IMR-90 (cell line): ENCODE data around the gene NGEF. TPM values are rescaled to one million over a fixed set of nuclear protein-coding genes. Genes with fewer than 3 reads are reported as not detected.

Experiments used
- ATAC-seq: fragments of 200-7000 bp; cut with Tn5 transposase; 2 replicates; pipeline ENCODE4 v1.9.1; 2020; ENCODE audit warnings: low read depth, mild to moderate bottlenecking, moderate library complexity
- BruUV-seq: library from RNA; stranded (reverse); fragments of 400-500 nt; replicated peaks from 2 replicates; lab custom pipeline; 2021; lab: Mats Ljungman, UMichigan
- CTCF ChIA-PET: fragments of 300-600 bp; formaldehyde crosslinking; extraction: SDS; loops from one replicate; lab custom pipeline; 2021; ENCODE audit warnings: antibody characterized with exemption; lab: Yijun Ruan, JAX
- POLR2A ChIA-PET: fragments of 300-600 bp; sonication (Branson Sonifier 250); formaldehyde crosslinking; loops from one replicate; lab custom pipeline; 2022; ENCODE audit warnings: antibody characterized with exemption; ENCODE audit not compliant: unreplicated experiment; lab: Charles Lee
- DNase-seq: peaks from one replicate; pipeline ENCODE4 v3.0.0; 2013
- H2AFZ ChIP-seq: replicated peaks from 2 replicates; pipeline ENCODE3; 2013; ENCODE audit warnings: low read length, mild to moderate bottlenecking; ENCODE audit not compliant: poor library complexity
- H2AK5ac ChIP-seq: 2 replicates; pipeline ENCODE4 v1.6.1; 2013; ENCODE audit warnings: low read depth, low read length, inconsistent platforms
- H2AK9ac ChIP-seq: replicated peaks from 2 replicates; pipeline ENCODE3; 2013; ENCODE audit warnings: mild to moderate bottlenecking, low read depth, low read length, moderate library complexity; ENCODE audit not compliant: poor library complexity
- H2BK120ac ChIP-seq: 2 replicates; pipeline ENCODE4 v1.6.1; 2013; ENCODE audit warnings: low read depth, low read length, inconsistent platforms
- H2BK15ac ChIP-seq: 3 replicates; pipeline ENCODE4 v1.6.1; 2013; ENCODE audit warnings: low read depth, low read length, inconsistent platforms
- H2BK20ac ChIP-seq: 2 replicates; pipeline ENCODE4 v1.6.1; 2013; ENCODE audit warnings: low read depth, mild to moderate bottlenecking, inconsistent platforms, low read length, moderate library complexity
- H2BK5ac ChIP-seq: 2 replicates; pipeline ENCODE4 v1.6.1; 2013; ENCODE audit warnings: mild to moderate bottlenecking, low read depth, low read length, inconsistent platforms; ENCODE audit not compliant: poor library complexity, severe bottlenecking
- H3K14ac ChIP-seq: replicated peaks from 2 replicates; pipeline ENCODE4 v1.6.1; 2013; ENCODE audit warnings: low read depth, low read length, inconsistent platforms
- H3K18ac ChIP-seq: 2 replicates; pipeline ENCODE4 v1.6.1; 2013; ENCODE audit warnings: low read depth, low read length, control low read depth
- H3K23ac ChIP-seq: 2 replicates; pipeline ENCODE4 v1.6.1; 2013; ENCODE audit warnings: low read depth, low read length, inconsistent platforms
- H3K27ac ChIP-seq: 2 replicates; pipeline ENCODE4 v1.5.1; 2013; ENCODE audit warnings: mild to moderate bottlenecking, control low read depth, low read length; ENCODE audit not compliant: insufficient read depth
- H3K27me3 ChIP-seq: 2 replicates; pipeline ENCODE4 v1.6.1; 2013; ENCODE audit warnings: low read length; ENCODE audit not compliant: control insufficient read depth, insufficient read depth
- H3K36me3 ChIP-seq: 2 replicates; pipeline ENCODE4 v1.6.1; 2013; ENCODE audit warnings: low read length, mixed read lengths; ENCODE audit not compliant: control insufficient read depth, insufficient read depth
- H3K4ac ChIP-seq: 2 replicates; pipeline ENCODE4 v1.6.1; 2013; ENCODE audit warnings: low read depth, low read length, inconsistent platforms
- H3K4me1 ChIP-seq: 2 replicates; pipeline ENCODE4 v1.6.1; 2013; ENCODE audit warnings: low read length, mixed read lengths; ENCODE audit not compliant: control insufficient read depth, insufficient read depth
- H3K4me2 ChIP-seq: 2 replicates; pipeline ENCODE4 v1.6.1; 2013; ENCODE audit warnings: low read depth, mild to moderate bottlenecking, control low read depth, low read length, moderate library complexity
- H3K4me3 ChIP-seq: 2 replicates; pipeline ENCODE4 v1.5.1; 2013; ENCODE audit warnings: low read depth, mild to moderate bottlenecking, control low read depth, low read length, moderate library complexity; ENCODE audit not compliant: insufficient read depth
- H3K56ac ChIP-seq: 2 replicates; pipeline ENCODE4 v1.6.1; 2013; ENCODE audit warnings: low read length, inconsistent platforms; ENCODE audit not compliant: insufficient read depth; ENCODE audit errors: extremely low read depth
- H3K79me1 ChIP-seq, 2 experiments: 2 replicates each; pipeline ENCODE4 v1.6.1; 2013; ENCODE audit warnings: low read length in 2 of 2, inconsistent platforms in 1 of 2, low read depth in 1 of 2
- H3K9ac ChIP-seq: 2 replicates; pipeline ENCODE4 v1.6.1; 2013; ENCODE audit warnings: low read depth, low read length, control low read depth
- H3K9me1 ChIP-seq: 2 replicates; pipeline ENCODE4 v1.6.1; 2013; ENCODE audit warnings: low read length, inconsistent platforms; ENCODE audit not compliant: insufficient read depth
- H3K9me3 ChIP-seq: 2 replicates; pipeline ENCODE4 v1.6.1; 2013; ENCODE audit warnings: low read length; ENCODE audit not compliant: control insufficient read depth, insufficient read depth
- H4K20me1 ChIP-seq: 2 replicates; pipeline ENCODE4 v1.6.1; 2013; ENCODE audit warnings: low read length, inconsistent platforms; ENCODE audit not compliant: insufficient read depth
- H4K5ac ChIP-seq: 2 replicates; pipeline ENCODE4 v1.6.1; 2013; ENCODE audit warnings: mild to moderate bottlenecking, low read depth, low read length, control low read depth
- H4K8ac ChIP-seq, 2 experiments: 2 replicates each; pipeline ENCODE4 v1.6.1; 2013; ENCODE audit warnings: low read depth in 2 of 2, low read length in 2 of 2, control low read depth in 1 of 2, inconsistent platforms in 1 of 2
- H4K91ac ChIP-seq: 2 replicates; pipeline ENCODE4 v1.6.1; 2013; ENCODE audit warnings: low read depth, low read length, inconsistent platforms; ENCODE audit not compliant: insufficient read depth
- BHLHE40 ChIP-seq: fragments of 150-350 bp; IDR thresholded peaks from 2 replicates; pipeline ENCODE4 v1.6.1; 2016; ENCODE audit warnings: mild to moderate bottlenecking, low read depth, low read length
- CEBPB ChIP-seq: IDR thresholded peaks from 2 replicates; pipeline ENCODE4 v1.6.1; 2012; ENCODE audit warnings: low read depth, low read length, improper control_type of control experiment
- CHD1 ChIP-seq: IDR thresholded peaks from 2 replicates; pipeline ENCODE4 v1.6.1; 2012; ENCODE audit warnings: low read depth, low read length, improper control_type of control experiment
- FOS ChIP-seq: fragments of 150-350 bp; IDR thresholded peaks from 2 replicates; pipeline ENCODE4 v1.6.1; 2016; ENCODE audit warnings: low read depth, low read length
- MAFK ChIP-seq: IDR thresholded peaks from 2 replicates; pipeline ENCODE4 v1.6.1; 2012; ENCODE audit warnings: low read depth, low read length, improper control_type of control experiment
- MAZ ChIP-seq: IDR thresholded peaks from 2 replicates; pipeline ENCODE4 v1.6.1; 2012; ENCODE audit warnings: low read depth, mild to moderate bottlenecking, low read length, improper control_type of control experiment, moderate library complexity, borderline replicate concordance
- MXI1 ChIP-seq: IDR thresholded peaks from 2 replicates; pipeline ENCODE4 v1.6.1; 2012; ENCODE audit warnings: low read depth, mild to moderate bottlenecking, low read length, moderate library complexity, borderline replicate concordance
- NFE2L2 ChIP-seq: fragments of 150-350 bp; IDR thresholded peaks from 2 replicates; pipeline ENCODE4 v1.6.1; 2016; ENCODE audit warnings: low read depth, mild to moderate bottlenecking, low read length
- POLR2A ChIP-seq: IDR thresholded peaks from 2 replicates; pipeline ENCODE4 v1.6.1; 2012; ENCODE audit warnings: mild to moderate bottlenecking, low read depth, low read length
- RAD21 ChIP-seq: IDR thresholded peaks from 2 replicates; pipeline ENCODE4 v1.6.1; 2012; ENCODE audit warnings: low read length, improper control_type of control experiment
- RCOR1 ChIP-seq: IDR thresholded peaks from 2 replicates; pipeline ENCODE4 v1.6.1; 2012; ENCODE audit warnings: mild to moderate bottlenecking, low read length, improper control_type of control experiment; ENCODE audit not compliant: insufficient replicate concordance
- RFX5 ChIP-seq: IDR thresholded peaks from 2 replicates; pipeline ENCODE4 v1.8.0; 2012; ENCODE audit warnings: low read depth, mild to moderate bottlenecking, low read length, moderate library complexity
- SMC3 ChIP-seq: fragments of 150-350 bp; IDR thresholded peaks from 2 replicates; pipeline ENCODE4 v1.6.1; 2016; ENCODE audit warnings: low read depth, mild to moderate bottlenecking, antibody characterized with exemption, low read length, moderate library complexity
- USF2 ChIP-seq: fragments of 150-350 bp; IDR thresholded peaks from 2 replicates; pipeline ENCODE4 v1.6.1; 2017; ENCODE audit warnings: mild to moderate bottlenecking, antibody characterized with exemption, low read length, low read depth
- WGBS, 2 experiments: methylation state at CpG; one replicate each; pipeline versions ENCODE4 v1.1.5 to v1.1.7; 2013; ENCODE audit warnings: missing lambda C conversion rate in 2 of 2; ENCODE audit not compliant: insufficient read length in 1 of 2; ENCODE audit errors: extremely low coverage in 2 of 2; 5-methylcytosine and 5-hydroxymethylcytosine counted together
- dilution Hi-C: fragments of 300-500 bp; cut with HindIII; formaldehyde crosslinking; loops from one replicate; pipeline ENCODE4 v1.14.3; 2018; ENCODE audit warnings: low sequenced_read_pairs; ENCODE audit not compliant: unreplicated experiment
- in situ Hi-C: fragments of 300-500 bp; cut with MboI; formaldehyde crosslinking; loops from 3 replicates; pipeline ENCODE4 v1.14.3; 2019; ENCODE audit warnings: low sequenced_read_pairs, inconsistent platforms, mixed read lengths
- intact Hi-C: fragments of 100-400 bp; cut with micrococcal nuclease; formaldehyde crosslinking; loops from 2 replicates; pipeline ENCODE4 v1.10.0; 2022
- polyA plus RNA-seq, 3 experiments: library from polyadenylated mRNA; depleted of rRNA; stranded (reverse); fragments of >200 nt; gene quantifications; 2 replicates each; pipeline ENCODE4 v1.2.3, GENCODE V29; 2012; ENCODE audit warnings: low replicate concordance in 1 of 3
- total RNA-seq: library from RNA; depleted of rRNA; stranded (reverse); fragments of >200 nt; gene quantifications from 2 replicates; pipeline ENCODE4 v1.2.3, GENCODE V29; 2012
- TF ChIP-seq, protein P1 (sequence below): conservative IDR thresholded peaks from 2 replicates; pipeline ENCODE4 v1.5.1; 2012; ENCODE audit warnings: mild to moderate bottlenecking, low read depth, low read length, improper control_type of control experiment
- TF ChIP-seq, protein P2 (sequence below): fragments of 150-350 bp; IDR thresholded peaks from 2 replicates; pipeline ENCODE4 v1.6.1; 2016; ENCODE audit warnings: low read depth, mild to moderate bottlenecking, low read length, moderate library complexity, borderline replicate concordance

Gene NGEF
- total and polyA plus RNA-seq, 2 of the 4 experiments (the other 2 are of a cell fraction), result 1.1 to 1.7 TPM

DNA sequence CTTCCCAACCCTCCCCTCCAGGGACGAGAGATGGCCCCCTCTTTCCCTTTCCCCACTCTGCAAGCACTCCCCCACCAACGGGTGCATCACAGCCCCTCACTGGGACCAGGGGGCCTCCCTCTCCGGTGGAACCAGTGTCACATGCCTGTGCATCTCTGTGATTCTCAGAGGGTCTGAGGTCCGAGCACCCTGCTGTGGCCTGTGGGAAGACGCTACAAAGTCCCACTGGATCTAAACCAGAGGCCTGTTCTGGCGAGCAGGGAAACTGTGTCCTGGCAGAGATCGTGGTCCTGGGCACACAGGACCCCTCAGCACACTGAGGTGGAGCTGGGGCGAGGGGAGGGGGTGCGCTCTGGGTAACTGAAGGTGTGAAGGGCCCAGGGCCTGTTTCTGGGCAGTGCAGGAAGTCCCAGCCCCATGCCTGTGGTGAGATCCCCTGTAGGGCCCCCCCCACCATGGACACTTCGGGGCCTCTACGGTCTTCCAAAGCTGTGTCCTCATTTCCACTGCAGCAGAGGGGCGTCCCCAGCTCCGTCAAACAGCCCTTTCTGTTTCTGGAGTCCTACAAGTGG is 135.0 kb downstream of the NGEF start:
- POLR2A ChIA-PET, result no interaction called here
- H3K9me3 ChIP-seq, result no peaks in the 10 kb centered on the region
- dilution Hi-C loops (no loop called here), intact Hi-C loops (no loop called here), in situ Hi-C loops (no loop called here)
- no peak overlapping the region for H3K56ac ChIP-seq
- no TSS peak for BruUV-seq
- ATAC-seq, result no peak
- 100% methylated on average over 2 of the region's 13 CpGs; no CpG with 5 or more reads in 1 of the 2 experiments for WGBS, 2 experiments
- peaks cover 1% of the 10 kb centered on the region; the same call in 1 of the 2 replicates for H3K4me1 ChIP-seq
- H4K91ac ChIP-seq, result no peak overlapping the region
- no peak overlapping the region for H2BK15ac ChIP-seq
- H3K36me3 ChIP-seq, result no peaks in the 10 kb centered on the region
- H4K20me1 ChIP-seq, result no peaks in the 10 kb centered on the region; the same call in 1 of the 2 replicates
- no peak overlapping the region for H3K27ac ChIP-seq
- H3K4me3 ChIP-seq, result no peak overlapping the region
- no peak overlapping the region for H2AFZ ChIP-seq
- H3K14ac ChIP-seq, result no peak overlapping the region
- no peak overlapping the region for H3K23ac ChIP-seq
- no peak overlapping the region for H4K8ac ChIP-seq
- no peak overlapping the region for H2BK5ac ChIP-seq
- H3K9me1 ChIP-seq, result no peaks in the 10 kb centered on the region
- peaks cover 18% of the 10 kb centered on the region for H3K27me3 ChIP-seq
- no peak overlapping the region for H2AK5ac ChIP-seq
- no peak overlapping the region for H4K5ac ChIP-seq
- H3K9ac ChIP-seq, result no peak overlapping the region
- CTCF ChIA-PET, result no interaction called here
- no peak overlapping the region for H3K18ac ChIP-seq
- no peak overlapping the region for H2BK120ac ChIP-seq
- no peak overlapping the region for H3K4ac ChIP-seq
- DNase-seq, result no peak
- no peaks in the 10 kb centered on the region for H3K79me1 ChIP-seq
- H2BK20ac ChIP-seq, result no peak overlapping the region
- TF ChIP-seq MXI1 (no peak), FOS (no peak), MAFK (no peak), POLR2A (no peak), BHLHE40 (no peak), MAZ (no peak), CEBPB (no peak), USF2 (no peak), RCOR1 (no peak), RFX5 (no peak), CHD1 (no peak), SMC3 (no peak), NFE2L2 (no peak), RAD21 (no peak)
- TF ChIP-seq, protein P1, sequence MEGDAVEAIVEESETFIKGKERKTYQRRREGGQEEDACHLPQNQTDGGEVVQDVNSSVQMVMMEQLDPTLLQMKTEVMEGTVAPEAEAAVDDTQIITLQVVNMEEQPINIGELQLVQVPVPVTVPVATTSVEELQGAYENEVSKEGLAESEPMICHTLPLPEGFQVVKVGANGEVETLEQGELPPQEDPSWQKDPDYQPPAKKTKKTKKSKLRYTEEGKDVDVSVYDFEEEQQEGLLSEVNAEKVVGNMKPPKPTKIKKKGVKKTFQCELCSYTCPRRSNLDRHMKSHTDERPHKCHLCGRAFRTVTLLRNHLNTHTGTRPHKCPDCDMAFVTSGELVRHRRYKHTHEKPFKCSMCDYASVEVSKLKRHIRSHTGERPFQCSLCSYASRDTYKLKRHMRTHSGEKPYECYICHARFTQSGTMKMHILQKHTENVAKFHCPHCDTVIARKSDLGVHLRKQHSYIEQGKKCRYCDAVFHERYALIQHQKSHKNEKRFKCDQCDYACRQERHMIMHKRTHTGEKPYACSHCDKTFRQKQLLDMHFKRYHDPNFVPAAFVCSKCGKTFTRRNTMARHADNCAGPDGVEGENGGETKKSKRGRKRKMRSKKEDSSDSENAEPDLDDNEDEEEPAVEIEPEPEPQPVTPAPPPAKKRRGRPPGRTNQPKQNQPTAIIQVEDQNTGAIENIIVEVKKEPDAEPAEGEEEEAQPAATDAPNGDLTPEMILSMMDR, result no peak
- TF ChIP-seq, protein P2, sequence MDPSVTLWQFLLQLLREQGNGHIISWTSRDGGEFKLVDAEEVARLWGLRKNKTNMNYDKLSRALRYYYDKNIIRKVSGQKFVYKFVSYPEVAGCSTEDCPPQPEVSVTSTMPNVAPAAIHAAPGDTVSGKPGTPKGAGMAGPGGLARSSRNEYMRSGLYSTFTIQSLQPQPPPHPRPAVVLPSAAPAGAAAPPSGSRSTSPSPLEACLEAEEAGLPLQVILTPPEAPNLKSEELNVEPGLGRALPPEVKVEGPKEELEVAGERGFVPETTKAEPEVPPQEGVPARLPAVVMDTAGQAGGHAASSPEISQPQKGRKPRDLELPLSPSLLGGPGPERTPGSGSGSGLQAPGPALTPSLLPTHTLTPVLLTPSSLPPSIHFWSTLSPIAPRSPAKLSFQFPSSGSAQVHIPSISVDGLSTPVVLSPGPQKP, result no peak
- H3K4me2 ChIP-seq, result no peak overlapping the region
- H2AK9ac ChIP-seq, result no peak overlapping the region
